Muscle of back (tissue), 11 donors: ENCODE results near the gene MTREX. TPM values are rescaled to one million over a fixed set of nuclear protein-coding genes. Genes with fewer than 3 reads are reported as not detected.

Experiments
- DNase-seq, 3 donors: peaks; one replicate each; pipeline versions ENCODE4 v3.0.0 to v3.0.0-alpha.2; 2013
- polyA plus RNA-seq, 10 donors: library from polyadenylated mRNA; unstranded; fragments of 120-200 nt; gene quantifications; one replicate each; pipeline ENCODE4 v1.2.1, GENCODE V29; 2013; ENCODE audit not compliant: insufficient read length in 10 of 10

Gene MTREX
- polyA plus RNA-seq, 10 donors = 54.8 to 79.6 (median 65.4) TPM

DNA sequence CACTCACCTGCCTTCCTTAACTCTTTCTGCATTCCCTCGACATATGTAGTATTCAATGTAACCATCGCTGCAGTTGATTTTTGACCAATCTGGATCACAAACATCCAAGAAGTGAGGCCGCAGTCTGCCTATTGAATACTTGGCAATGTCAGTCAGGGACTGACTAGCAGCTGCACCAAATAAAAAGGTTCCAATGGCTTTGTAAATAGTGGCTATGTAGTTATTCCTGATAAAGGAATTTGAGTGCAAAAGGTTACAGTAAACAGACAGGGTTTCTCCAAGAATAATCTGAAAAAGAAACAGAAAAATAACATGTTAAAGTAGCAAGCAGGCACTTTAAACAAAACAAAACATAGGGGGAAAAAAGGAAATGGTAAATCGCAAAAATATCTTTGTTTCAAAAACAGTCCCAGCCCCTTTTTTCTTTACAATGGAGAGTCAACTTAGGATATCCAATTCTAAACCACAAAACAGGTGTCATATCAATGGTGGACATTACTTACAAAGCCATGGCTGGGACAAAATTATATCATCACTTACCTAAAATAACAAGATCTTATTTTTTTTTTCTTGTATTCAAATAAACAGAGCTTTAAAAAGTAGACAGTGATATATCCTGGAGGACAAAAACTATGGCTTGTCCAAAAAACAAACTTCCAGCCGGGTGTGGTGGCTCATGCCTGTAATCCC lies 160.2 kb downstream of the MTREX start:
- no peak for DNase-seq

GRCh38 chr5:55469839-55470238 lies 162.1 kb downstream of the MTREX start:
- DNase-seq = no peak

DNA sequence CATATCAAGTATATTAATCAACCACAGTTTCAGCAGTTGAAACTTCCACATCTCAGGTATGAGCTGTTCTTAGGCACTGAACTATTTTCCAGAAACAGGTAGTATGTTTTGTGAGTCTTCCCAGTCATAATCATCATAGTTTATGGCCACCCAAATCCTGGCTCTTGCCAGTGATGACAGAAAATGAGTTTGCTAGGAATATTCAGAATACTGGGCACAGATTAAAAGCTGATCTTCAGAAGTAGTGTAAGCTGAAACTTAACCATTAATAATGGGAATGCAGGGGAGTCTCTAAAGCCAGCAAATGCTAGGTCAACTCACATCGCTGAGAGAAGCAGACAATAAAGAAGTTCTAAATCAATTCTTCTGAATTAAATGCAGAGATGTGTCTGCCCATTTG lies 162.5 kb downstream of the MTREX start:
- DNase-seq = no peak

GRCh38 chr5:55471468-55471867 lies 163.7 kb downstream of the MTREX start:
- no peak for DNase-seq

DNA sequence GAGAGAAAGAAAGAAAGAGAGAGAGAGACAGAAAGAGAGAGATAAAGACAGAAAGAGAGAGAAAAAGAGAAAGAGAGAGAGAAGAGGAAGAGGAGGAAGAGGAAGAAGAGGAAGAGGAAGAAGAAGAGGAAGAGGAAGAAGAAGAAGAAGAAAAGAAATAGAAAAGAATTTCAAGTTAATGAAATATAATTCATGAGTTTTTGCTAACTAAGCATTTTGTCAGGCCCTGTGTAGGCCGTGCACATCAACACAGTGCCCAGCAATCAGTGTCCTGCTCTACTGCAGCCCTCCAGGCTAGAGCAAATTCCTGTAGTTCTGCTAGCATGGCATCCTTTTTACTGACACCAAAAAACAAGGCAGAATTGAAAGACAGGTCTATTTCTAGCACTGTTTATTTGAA lies 164.9 kb downstream of the MTREX start:
- DNase-seq = no peak

Other genes starting within 250 kb of the MTREX start
- gene GZMA, start 205.3 kb upstream of the MTREX start, polyA plus RNA-seq = 1 to 10 TPM in 6 of 10 donors, under 1 TPM in 3, not detected in 1; 0.29 to 3.6 (median 1.3) TPM
- 100 to 1,000 TPM in 1 of 10 donors, 10 to 100 TPM in 9; 69.0 to 116 (median 80.3) TPM for gene GPX8, start 147.8 kb upstream of the MTREX start, polyA plus RNA-seq
- gene CDC20B, start 134.8 kb upstream of the MTREX start, polyA plus RNA-seq = under 1 TPM in 4 of 10 donors, not detected in 6; 0.08 to 0.13 (median 0.10) TPM
- gene MCIDAS, start 80.7 kb upstream of the MTREX start, polyA plus RNA-seq = not detected
- under 1 TPM in 9 of 10 donors, not detected in 1; 0.09 to 0.45 (median 0.22) TPM for gene CCNO, start 74.4 kb upstream of the MTREX start, polyA plus RNA-seq
- gene DHX29, start 295 bp upstream of the MTREX start, polyA plus RNA-seq = 10 to 100 TPM; 23.5 to 34.5 (median 28.8) TPM
- gene PLPP1, start 227.0 kb downstream of the MTREX start, polyA plus RNA-seq = 10 to 100 TPM; 51.4 to 73.1 (median 59.0) TPM